ENCODE measurements around the gene PDZRN3.

DNA sequence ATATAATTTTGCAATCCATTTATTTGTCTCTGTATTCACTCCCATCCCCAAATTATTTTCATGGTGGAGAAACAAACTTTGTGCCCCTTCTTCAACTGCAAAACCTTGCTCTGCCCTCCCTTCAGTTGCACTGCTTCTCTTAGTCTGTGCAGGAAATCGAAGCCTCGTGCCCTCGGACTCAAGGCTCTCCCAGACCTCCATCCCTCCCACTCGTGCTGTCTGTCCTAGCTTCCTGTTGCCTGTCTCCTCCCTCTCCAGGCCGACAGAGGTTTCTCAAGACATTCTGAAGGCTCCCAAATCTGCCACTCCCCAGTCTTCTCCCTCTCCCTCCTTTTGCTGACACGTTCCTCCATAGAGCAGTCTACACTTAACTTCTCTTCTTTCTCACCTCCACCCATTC is 177.6 kb downstream of the PDZRN3 start:
- TF ChIP-seq, protein P1, sequence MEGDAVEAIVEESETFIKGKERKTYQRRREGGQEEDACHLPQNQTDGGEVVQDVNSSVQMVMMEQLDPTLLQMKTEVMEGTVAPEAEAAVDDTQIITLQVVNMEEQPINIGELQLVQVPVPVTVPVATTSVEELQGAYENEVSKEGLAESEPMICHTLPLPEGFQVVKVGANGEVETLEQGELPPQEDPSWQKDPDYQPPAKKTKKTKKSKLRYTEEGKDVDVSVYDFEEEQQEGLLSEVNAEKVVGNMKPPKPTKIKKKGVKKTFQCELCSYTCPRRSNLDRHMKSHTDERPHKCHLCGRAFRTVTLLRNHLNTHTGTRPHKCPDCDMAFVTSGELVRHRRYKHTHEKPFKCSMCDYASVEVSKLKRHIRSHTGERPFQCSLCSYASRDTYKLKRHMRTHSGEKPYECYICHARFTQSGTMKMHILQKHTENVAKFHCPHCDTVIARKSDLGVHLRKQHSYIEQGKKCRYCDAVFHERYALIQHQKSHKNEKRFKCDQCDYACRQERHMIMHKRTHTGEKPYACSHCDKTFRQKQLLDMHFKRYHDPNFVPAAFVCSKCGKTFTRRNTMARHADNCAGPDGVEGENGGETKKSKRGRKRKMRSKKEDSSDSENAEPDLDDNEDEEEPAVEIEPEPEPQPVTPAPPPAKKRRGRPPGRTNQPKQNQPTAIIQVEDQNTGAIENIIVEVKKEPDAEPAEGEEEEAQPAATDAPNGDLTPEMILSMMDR (IDR thresholded peaks at IDR 0.05; ENCODE audit: low read depth, low read length, missing input control): no peak
- TF ChIP-seq SP1 (IDR thresholded peaks at IDR 0.05) (no peak), RXRA (IDR thresholded peaks at IDR 0.05) (no peak), GABPA (IDR thresholded peaks at IDR 0.05 in 1 of 2, conservative IDR thresholded peaks at IDR 0.05 in 1 of 2) (no peak), TAF1 (conservative IDR thresholded peaks at IDR 0.05) (no peak), FOXA1 (IDR thresholded peaks at IDR 0.05) (no peak), JUND (IDR thresholded peaks at IDR 0.05) (no peak), RAD21 (IDR thresholded peaks at IDR 0.05) (no peak), YY1 (IDR thresholded peaks at IDR 0.05) (no peak), HNF4A (conservative IDR thresholded peaks at IDR 0.05) (no peak), EGR1 (IDR thresholded peaks at IDR 0.05; ENCODE audit: low read depth in 2 of 2) (no peak)
- TF ChIP-seq, protein P2, sequence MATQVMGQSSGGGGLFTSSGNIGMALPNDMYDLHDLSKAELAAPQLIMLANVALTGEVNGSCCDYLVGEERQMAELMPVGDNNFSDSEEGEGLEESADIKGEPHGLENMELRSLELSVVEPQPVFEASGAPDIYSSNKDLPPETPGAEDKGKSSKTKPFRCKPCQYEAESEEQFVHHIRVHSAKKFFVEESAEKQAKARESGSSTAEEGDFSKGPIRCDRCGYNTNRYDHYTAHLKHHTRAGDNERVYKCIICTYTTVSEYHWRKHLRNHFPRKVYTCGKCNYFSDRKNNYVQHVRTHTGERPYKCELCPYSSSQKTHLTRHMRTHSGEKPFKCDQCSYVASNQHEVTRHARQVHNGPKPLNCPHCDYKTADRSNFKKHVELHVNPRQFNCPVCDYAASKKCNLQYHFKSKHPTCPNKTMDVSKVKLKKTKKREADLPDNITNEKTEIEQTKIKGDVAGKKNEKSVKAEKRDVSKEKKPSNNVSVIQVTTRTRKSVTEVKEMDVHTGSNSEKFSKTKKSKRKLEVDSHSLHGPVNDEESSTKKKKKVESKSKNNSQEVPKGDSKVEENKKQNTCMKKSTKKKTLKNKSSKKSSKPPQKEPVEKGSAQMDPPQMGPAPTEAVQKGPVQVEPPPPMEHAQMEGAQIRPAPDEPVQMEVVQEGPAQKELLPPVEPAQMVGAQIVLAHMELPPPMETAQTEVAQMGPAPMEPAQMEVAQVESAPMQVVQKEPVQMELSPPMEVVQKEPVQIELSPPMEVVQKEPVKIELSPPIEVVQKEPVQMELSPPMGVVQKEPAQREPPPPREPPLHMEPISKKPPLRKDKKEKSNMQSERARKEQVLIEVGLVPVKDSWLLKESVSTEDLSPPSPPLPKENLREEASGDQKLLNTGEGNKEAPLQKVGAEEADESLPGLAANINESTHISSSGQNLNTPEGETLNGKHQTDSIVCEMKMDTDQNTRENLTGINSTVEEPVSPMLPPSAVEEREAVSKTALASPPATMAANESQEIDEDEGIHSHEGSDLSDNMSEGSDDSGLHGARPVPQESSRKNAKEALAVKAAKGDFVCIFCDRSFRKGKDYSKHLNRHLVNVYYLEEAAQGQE (IDR thresholded peaks at IDR 0.05): no peak
- TF ChIP-seq, protein P3, sequence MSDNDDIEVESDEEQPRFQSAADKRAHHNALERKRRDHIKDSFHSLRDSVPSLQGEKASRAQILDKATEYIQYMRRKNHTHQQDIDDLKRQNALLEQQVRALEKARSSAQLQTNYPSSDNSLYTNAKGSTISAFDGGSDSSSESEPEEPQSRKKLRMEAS (IDR thresholded peaks at IDR 0.05): no peak
- TF ChIP-seq, protein P4, sequence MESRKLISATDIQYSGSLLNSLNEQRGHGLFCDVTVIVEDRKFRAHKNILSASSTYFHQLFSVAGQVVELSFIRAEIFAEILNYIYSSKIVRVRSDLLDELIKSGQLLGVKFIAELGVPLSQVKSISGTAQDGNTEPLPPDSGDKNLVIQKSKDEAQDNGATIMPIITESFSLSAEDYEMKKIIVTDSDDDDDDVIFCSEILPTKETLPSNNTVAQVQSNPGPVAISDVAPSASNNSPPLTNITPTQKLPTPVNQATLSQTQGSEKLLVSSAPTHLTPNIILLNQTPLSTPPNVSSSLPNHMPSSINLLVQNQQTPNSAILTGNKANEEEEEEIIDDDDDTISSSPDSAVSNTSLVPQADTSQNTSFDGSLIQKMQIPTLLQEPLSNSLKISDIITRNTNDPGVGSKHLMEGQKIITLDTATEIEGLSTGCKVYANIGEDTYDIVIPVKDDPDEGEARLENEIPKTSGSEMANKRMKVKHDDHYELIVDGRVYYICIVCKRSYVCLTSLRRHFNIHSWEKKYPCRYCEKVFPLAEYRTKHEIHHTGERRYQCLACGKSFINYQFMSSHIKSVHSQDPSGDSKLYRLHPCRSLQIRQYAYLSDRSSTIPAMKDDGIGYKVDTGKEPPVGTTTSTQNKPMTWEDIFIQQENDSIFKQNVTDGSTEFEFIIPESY (IDR thresholded peaks at IDR 0.05): no peak
